HG03469 (cell line): ENCODE results near the gene CD22.

Experiments
- ATAC-seq: cut with Tn5 transposase; IDR thresholded peaks from one replicate; pipeline ENCODE4 v1.9.1; 2021; ENCODE audit warnings: mild to moderate bottlenecking, moderate library complexity, moderate number of reproducible peaks; ENCODE audit not compliant: unreplicated experiment

Gene CD22

DNA sequence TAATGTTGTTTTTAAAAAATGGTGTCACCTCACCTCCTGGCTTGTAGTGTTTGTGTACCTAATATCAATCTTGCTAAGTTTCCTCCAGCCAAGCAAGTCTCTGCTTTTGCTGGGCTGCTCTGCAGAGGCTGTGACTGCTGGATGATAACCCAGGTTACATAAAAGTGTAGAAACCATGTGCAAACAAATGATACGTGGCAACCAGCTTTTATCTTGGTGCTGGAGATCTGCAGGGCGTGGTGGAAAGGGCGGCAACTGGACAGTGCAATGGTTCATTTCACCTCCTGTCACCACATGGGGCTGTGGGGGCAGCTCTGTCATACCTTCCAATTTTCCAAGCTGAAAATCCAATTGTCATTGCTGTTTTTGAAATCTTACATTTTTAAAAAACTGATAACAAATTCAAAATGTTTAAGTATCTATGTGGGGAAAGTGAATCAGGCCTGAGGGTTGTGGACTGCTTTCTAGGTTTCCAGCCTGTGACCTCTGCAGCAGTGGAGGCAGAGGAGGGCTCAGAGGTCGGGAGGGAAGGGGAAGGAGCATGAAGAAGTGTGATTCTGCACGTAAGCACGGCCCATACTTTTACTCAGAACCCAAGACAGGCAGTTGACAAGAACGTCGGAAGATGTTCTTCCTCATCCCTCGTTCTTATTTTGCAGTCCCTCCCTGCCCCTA lies 51.6 kb downstream of the CD22 start:
- ATAC-seq: no peak

DNA sequence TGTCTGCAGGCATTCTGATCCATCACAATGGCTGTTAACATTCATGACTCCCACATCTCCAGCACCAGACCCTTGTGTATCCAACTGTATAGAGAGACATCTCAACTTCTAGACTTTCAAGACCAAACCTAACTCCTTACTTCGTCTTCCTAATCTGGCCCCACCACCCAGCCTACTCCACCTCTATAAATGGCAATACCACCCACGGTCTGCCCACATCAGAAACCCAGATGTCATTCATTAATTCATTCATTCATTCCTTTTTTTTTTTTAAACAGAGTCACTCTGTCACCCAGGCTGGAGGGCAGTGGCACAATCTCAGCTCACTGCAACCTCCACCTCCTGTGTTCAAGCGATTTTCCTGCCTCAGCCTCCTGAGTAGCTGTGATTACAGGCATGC lies 52.3 kb downstream of the CD22 start:
- ATAC-seq: no peak

DNA sequence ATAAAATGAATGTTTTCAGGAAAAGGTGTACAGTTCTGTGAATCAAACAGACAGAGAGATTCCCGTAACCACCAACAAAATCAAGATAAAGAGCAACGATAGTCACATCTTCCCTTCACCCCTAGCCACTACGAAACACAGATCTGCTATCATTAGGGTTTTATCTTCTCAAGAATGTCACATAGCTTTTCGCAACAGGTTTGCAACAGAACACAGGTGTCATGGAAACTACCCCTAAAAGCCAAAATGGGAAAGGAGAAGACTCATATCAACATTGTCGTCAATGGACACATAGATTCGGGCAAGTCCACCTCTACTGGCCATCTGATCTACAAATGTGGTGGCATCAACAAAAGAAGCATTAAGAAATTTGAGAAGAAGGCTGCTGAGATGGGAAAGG lies 52.9 kb downstream of the CD22 start:
- ATAC-seq: no peak

DNA sequence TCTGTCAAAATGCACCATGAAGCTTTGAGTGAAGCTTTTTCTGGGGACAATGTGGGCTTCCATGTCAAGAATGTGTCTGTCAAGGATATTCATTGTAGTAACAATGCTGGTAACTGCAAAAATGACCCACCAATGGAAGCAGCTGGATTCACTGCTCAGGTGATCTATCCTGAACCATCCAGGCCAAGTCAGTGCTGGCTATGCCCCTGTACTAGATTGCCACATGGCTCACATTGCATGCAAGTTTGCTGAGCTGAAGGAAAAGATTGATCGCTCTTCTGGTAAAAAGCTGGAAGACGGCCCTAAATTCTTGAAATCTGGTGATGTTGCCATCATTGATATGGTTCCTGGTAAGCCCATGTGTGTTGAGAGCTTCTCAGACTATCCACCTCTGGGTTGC lies 54.5 kb downstream of the CD22 start:
- no peak for ATAC-seq

DNA sequence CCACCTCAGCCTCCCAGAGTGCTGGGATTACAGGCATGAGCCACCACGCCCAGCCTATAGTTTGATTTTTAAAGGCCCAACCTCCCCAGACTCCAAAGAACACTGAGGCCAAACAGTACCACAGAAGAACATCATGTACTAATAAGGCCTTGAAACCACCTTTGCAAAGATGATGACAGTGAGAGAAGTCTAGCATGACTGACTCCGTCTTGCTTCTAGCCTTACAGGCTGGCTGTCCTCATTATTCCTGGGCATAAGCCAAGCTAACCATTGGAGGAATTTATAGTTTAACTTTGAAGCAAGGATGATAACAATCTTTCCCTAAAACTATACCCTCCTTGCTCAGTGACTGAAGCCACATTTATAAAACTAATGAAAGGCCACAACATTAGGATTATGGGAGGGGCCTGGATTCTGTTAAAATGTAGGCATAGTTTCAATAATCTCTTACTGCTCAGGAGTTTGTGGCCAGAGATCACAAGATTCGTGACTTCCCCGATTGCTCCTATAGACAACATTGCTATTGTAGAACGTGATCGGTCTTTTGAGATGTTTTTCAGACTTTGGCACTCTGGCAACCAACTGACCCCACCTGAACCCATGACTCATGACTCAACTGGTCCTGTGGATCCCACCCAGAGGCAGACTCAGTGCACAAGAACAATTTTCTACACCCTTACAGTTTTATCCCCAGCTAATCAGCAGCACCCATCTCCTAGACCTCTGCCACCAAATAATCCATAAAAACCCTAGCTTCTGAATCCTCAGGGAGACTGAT lies 59.5 kb downstream of the CD22 start:
- ATAC-seq: no peak

DNA sequence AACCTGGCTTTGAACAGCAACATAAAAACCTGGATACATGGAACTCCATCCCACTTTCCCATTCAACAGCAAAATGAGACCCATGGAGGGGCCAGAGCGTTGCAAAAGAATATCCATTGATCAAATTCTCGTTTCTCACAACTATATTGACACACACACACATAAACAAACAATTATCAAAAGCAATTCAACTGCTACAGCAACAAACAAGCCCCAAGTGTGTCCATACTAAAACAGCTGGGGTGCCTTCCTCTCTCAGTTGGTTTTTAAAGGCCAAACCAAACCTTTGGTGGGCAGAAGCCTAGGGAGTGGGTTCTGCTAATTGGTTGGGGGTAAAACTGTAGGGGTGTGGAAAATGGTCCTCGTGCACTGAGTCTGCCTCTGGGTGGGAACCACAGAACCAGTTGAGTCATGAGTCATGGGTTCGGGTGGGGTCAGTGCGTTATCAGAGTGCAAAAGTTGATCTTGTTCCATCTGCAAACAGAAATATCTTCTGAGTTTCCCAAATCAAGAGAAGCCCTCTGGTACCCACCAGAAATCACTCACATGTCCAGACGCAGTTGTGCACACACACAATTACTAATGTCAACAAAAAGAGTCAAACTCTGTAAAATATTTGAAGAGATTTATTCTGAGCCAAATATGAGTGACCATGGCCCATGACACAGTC lies 60.3 kb downstream of the CD22 start:
- no peak for ATAC-seq

DNA sequence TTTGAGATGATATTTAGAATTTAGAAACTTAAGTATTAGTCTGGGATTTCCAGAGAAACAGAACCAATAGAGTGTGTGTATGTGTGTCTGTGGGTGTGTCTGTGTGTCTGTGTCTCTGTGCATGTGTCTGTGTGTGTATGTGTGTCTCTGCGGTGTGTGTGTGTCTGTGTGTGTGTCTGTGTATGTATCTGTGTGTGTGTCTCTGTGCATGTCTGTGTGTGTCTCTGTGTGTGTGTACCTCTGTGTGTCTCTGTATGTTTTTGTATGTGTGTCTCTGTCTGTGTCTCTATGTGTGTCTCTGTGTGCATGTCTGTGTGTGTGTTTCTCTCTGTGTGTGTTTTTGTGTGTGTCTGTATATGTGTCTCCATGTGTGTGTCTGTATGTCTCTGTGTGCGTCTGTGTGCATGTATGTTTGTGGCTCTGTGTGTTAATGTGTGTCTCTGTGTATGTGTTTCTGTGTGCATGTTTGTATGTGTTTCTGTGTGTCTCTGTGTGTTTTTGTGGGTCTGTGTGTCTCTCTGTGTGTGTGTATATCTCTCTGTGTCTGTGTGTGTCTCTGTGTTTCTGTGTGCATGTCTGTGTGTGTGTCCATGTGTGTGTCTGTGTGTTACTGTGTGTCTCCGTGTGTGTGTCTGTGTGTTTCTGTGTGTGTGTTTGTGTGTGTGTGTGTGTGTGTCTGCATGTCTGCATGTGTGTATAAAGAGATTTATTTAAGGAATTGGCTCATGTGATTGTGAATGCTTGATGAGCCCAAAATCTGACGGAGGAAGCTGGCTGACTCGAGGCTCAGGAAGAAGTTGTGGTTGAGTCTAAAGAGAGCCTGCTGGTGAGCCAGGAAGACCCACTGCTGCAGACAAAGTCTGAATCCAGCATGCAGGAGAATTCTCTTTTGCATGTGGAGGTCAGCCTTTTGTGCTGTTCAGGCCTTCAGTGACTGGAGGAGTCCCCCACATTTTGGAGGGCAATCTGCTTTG lies 64.0 kb downstream of the CD22 start:
- no peak for ATAC-seq

DNA sequence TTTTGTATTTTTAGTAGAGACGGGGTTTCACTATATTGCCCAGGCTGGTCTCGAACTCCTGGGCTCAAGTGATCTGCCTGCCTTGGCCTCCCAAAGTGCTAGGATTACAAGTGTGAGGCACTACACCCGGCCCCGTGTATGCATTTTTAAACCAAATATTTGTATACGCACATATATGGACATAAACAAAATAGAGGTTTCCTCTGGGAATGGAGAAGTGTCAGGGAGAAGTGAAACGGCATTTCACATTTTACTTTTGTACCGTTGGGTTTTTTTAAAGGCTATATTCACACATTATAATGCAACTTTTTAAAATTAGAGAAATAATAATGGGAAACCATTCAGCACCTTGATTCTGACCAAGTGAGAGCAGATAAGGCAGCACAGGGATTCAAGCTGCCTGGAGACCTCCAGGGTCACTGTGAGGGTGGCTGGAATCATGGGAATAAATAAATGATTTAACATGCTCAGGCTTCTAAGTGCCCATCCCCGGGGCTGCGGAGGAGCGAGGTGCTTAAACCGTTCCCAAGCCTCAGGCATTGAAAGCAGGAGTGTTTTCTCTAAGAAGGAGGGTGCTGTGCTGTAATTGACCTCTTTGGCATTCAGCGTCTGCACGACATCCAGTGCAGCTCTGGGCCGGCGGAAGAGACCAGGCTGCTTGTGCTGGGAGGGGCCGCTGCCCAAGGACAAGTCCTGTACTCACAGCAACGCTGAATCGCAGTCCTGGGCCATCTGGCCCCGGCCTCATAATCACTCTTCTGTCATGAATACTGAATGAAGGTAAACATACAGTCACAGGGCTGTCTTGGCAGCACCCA lies 66.6 kb downstream of the CD22 start:
- no peak for ATAC-seq

DNA sequence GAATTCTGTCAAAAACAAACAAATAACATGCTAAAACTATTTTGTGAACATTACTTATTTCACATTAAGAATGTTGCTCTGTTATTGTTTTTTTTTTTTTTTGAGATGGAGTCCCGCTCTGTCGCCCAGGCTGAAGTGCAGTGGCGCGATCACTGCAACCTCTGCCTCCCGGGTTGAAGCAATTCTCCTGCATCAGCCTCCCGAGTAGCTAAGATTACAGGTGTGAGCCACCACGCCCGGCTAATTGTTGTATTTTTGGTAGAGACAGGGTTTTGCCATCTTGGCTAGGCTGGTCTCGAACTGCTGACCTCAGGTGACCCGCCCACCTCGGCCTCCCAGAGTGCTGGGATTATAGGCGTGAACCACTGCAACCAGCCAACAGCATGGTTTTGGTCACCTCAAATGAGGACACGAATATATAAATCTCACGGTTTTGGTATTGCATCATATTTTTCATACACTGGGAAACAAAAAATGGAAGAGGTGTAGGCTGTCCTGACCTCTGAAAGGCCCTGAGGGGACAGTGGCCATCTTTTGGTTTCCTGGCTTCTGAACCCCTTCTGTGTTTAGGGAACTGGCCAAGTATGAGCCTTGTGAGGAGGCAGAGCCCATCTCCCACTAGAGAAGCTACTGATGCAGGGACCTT lies 67.4 kb downstream of the CD22 start:
- no peak for ATAC-seq
